Keratinocyte (primary cell): ENCODE data around the gene ERC2.

Experiments used
- CTCF ChIP-seq, 3 experiments: IDR thresholded peaks in 1 of 3; conservative IDR thresholded peaks in 1 of 3; optimal IDR thresholded peaks in 1 of 3; 2 replicates in 2 of 3; 3 replicates in 1 of 3; pipeline versions ENCODE3 to v1.5.1; 2011; ENCODE audit warnings: low read length in 3 of 3, mild to moderate bottlenecking in 3 of 3, moderate library complexity in 2 of 3, control low read depth in 1 of 3, inconsistent platforms in 1 of 3; ENCODE audit not compliant: insufficient read depth in 2 of 3; ENCODE audit errors: extremely low read depth in 1 of 3
- EZH2 ChIP-seq: IDR thresholded peaks from one replicate; pipeline ENCODE4 v1.6.1; 2012; ENCODE audit warnings: inconsistent platforms, mild to moderate bottlenecking, low read length, moderate library complexity

- TF ChIP-seq CTCF (optimal IDR thresholded peaks at IDR 0.05 in 1 of 3, IDR thresholded peaks at IDR 0.05 in 1 of 3, conservative IDR thresholded peaks at IDR 0.05 in 1 of 3; ENCODE audit: extremely low read depth in 1 of 3, insufficient read depth in 2 of 3, low read length in 3 of 3), result no peak
- no peak for TF ChIP-seq EZH2
Measured at GRCh38 chr3:55698831-55699230, 769.4 kb downstream of the ERC2 start.
